Measurements from ENCODE around the gene CCDC78.

The CCDC78 gene

GRCh38 chr16:751152-752006, 25.1 kb upstream of the CCDC78 start:
- no peaks in the 10 kb centered on the region for H3F3A ChIP-seq (ENCODE audit: insufficient read depth, low read length)

GRCh38 chr16:750485-750884, 24.2 kb upstream of the CCDC78 start:
- no peak for DNase-seq

More at GRCh38 chr16:751152-752006, 25.1 kb upstream of the CCDC78 start:
- Histone ChIP-seq H3K9me2 (replicated peaks; ENCODE audit: insufficient read depth, low read length) (no peaks in the 10 kb centered on the region), H2AFZ (ENCODE audit: low read length) (no peak overlapping the region), H3K27me3 (replicated peaks; ENCODE audit: insufficient read depth, low read length) (peaks cover 95% of the 10 kb centered on the region), H4K20me1 (ENCODE audit: insufficient read depth, low read length) (no peaks in the 10 kb centered on the region), H3K4me2 (ENCODE audit: low read depth, low read length) (no peak overlapping the region), H3K36me3 (replicated peaks; ENCODE audit: insufficient read depth, low read length) (no peaks in the 10 kb centered on the region), H3K4me1 (ENCODE audit: low read length) (no peaks in the 10 kb centered on the region), H3K79me2 (ENCODE audit: low read length) (no peaks in the 10 kb centered on the region), H3K27ac (ENCODE audit: low read length) (no peak overlapping the region), H3K9me3 (replicated peaks; ENCODE audit: insufficient read depth, low read length) (no peaks in the 10 kb centered on the region), H3K4me3 (ENCODE audit: low read length) (no peak overlapping the region), H3K9ac (ENCODE audit: low read length) (no peak overlapping the region)
- DNase-seq = no peak
- no peak for TF ChIP-seq EZH2phosphoT487 (IDR thresholded peaks at IDR 0.05; ENCODE audit: low read length)
- TF ChIP-seq EZH2 (optimal IDR thresholded peaks at IDR 0.05; ENCODE audit: low read depth, low read length) = no peak

DNA sequence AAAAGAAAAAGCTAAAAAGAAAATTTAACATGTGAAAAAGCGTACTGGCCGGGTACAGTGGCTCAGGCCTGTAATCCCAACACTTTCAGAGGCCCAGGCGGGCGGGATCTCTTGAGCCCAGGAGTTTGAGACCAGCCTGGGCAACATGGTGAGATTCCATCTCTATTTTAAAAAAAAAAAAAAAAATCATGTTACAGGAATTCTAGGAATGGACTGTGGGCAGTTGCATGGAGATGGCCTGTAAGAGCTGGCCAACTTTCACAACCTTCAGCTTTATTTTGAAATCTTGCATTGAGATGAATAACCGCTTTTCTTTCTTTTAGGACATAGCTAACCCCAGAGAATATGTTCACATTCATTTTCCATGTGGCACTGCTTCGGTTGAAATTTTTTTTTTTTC, 22.8 kb upstream of the CCDC78 start:
- Histone ChIP-seq H2AFZ (ENCODE audit: low read length) (no peak overlapping the region), H3K36me3 (replicated peaks; ENCODE audit: insufficient read depth, low read length) (no peaks in the 10 kb centered on the region), H3F3A (ENCODE audit: insufficient read depth, low read length) (no peaks in the 10 kb centered on the region), H3K4me2 (ENCODE audit: low read depth, low read length) (no peak overlapping the region), H3K27ac (ENCODE audit: low read length) (no peak overlapping the region), H3K4me3 (ENCODE audit: low read length) (no peak overlapping the region), H3K9me2 (replicated peaks; ENCODE audit: insufficient read depth, low read length) (no peaks in the 10 kb centered on the region), H3K4me1 (ENCODE audit: low read length) (no peaks in the 10 kb centered on the region), H3K27me3 (replicated peaks; ENCODE audit: insufficient read depth, low read length) (peaks cover 81% of the 10 kb centered on the region), H4K20me1 (ENCODE audit: insufficient read depth, low read length) (no peaks in the 10 kb centered on the region), H3K9ac (ENCODE audit: low read length) (no peak overlapping the region), H3K79me2 (ENCODE audit: low read length) (no peaks in the 10 kb centered on the region), H3K9me3 (replicated peaks; ENCODE audit: insufficient read depth, low read length) (no peaks in the 10 kb centered on the region)
- TF ChIP-seq EZH2phosphoT487 (IDR thresholded peaks at IDR 0.05; ENCODE audit: low read length) = no peak
- no peak for TF ChIP-seq CTCF (IDR thresholded peaks at IDR 0.05; ENCODE audit: low read length)
- no peak for TF ChIP-seq EZH2 (optimal IDR thresholded peaks at IDR 0.05; ENCODE audit: low read depth, low read length)
- no peak for DNase-seq

More at GRCh38 chr16:750485-750884, 24.2 kb upstream of the CCDC78 start:
- no peaks in the 10 kb centered on the region for H4K20me1 ChIP-seq (ENCODE audit: insufficient read depth, low read length)
- no peaks in the 10 kb centered on the region for H3K9me3 ChIP-seq (replicated peaks; ENCODE audit: insufficient read depth, low read length)
- H3K4me2 ChIP-seq (ENCODE audit: low read depth, low read length) = no peak overlapping the region
- H3K9ac ChIP-seq (ENCODE audit: low read length) = no peak overlapping the region
- TF ChIP-seq CTCF (IDR thresholded peaks at IDR 0.05; ENCODE audit: low read length) (no peak), EZH2 (optimal IDR thresholded peaks at IDR 0.05; ENCODE audit: low read depth, low read length) (no peak), EZH2phosphoT487 (IDR thresholded peaks at IDR 0.05; ENCODE audit: low read length) (no peak)
- no peak overlapping the region for H3K4me3 ChIP-seq (ENCODE audit: low read length)
- H3K36me3 ChIP-seq (replicated peaks; ENCODE audit: insufficient read depth, low read length) = no peaks in the 10 kb centered on the region
- H3K27me3 ChIP-seq (replicated peaks; ENCODE audit: insufficient read depth, low read length) = peaks cover 91% of the 10 kb centered on the region
- no peak overlapping the region for H3K27ac ChIP-seq (ENCODE audit: low read length)
- H2AFZ ChIP-seq (ENCODE audit: low read length) = no peak overlapping the region
- H3K4me1 ChIP-seq (ENCODE audit: low read length) = no peaks in the 10 kb centered on the region
- no peaks in the 10 kb centered on the region for H3K9me2 ChIP-seq (replicated peaks; ENCODE audit: insufficient read depth, low read length)
- H3F3A ChIP-seq (ENCODE audit: insufficient read depth, low read length) = no peaks in the 10 kb centered on the region
- H3K79me2 ChIP-seq (ENCODE audit: low read length) = no peaks in the 10 kb centered on the region
